Tibial artery (tissue), 4 donors: ENCODE data around the gene NKG7.

Experiments used
- DNase-seq, 2 donors: peaks; one replicate each; pipeline ENCODE4 v3.0.0-alpha.2; 2019
- H3K27ac ChIP-seq, 2 donors: fragments of 200-600 bp; sonication (generic) in 1 of 2; 1 replicate in 1 of 2; 2 replicates in 1 of 2; pipeline ENCODE4 v1.5.1; 2018 to 2019; ENCODE audit warnings: mild to moderate bottlenecking in 1 of 2
- H3K27me3 ChIP-seq, 2 donors: fragments of 200-600 bp; sonication (generic) in 1 of 2; one replicate each; pipeline versions ENCODE4 v1.5.1 to v1.6.0; 2016 to 2019
- H3K36me3 ChIP-seq, 3 donors: fragments of 200-600 bp; sonication (generic) in 2 of 3; one replicate each; pipeline ENCODE4 v1.5.1; 2016 to 2019; ENCODE audit warnings: mild to moderate bottlenecking in 2 of 3
- H3K4me1 ChIP-seq, 4 donors: fragments of 200-600 bp; sonication (generic) in 2 of 4; 1 replicate in 3 of 4; 2 replicates in 1 of 4; pipeline ENCODE4 v1.5.1; 2016 to 2019
- H3K4me3 ChIP-seq, 2 donors: fragments of 200-600 bp; sonication (generic) in 1 of 2; 1 replicate in 1 of 2; 2 replicates in 1 of 2; pipeline ENCODE4 v1.5.1; 2018 to 2019; ENCODE audit warnings: mild to moderate bottlenecking in 2 of 2
- H3K9me3 ChIP-seq, 3 donors: fragments of 200-600 bp; sonication (generic) in 1 of 3; one replicate each; pipeline ENCODE4 v1.5.1; 2016 to 2019
- intact Hi-C: fragments of 100-400 bp; cut with DNase I; formaldehyde crosslinking; loops from one replicate; pipeline ENCODE4 v1.15.0; 2023; ENCODE audit warnings: low total_unique reads
- TF ChIP-seq, protein P1 (sequence below), 2 experiments: fragments of 200-600 bp in 1 of 2; fragments of 450-650 bp in 1 of 2; IDR thresholded peaks; one replicate each; pipeline ENCODE4 v1.5.1; 2017 to 2019; ENCODE audit warnings: antibody characterized with exemption in 2 of 2, mild to moderate bottlenecking in 1 of 2, moderate library complexity in 1 of 2

The NKG7 gene

GRCh38 chr19:51394050-51394836 is 21.8 kb upstream of the NKG7 start:
- intact Hi-C loops, result no loop called here

DNA sequence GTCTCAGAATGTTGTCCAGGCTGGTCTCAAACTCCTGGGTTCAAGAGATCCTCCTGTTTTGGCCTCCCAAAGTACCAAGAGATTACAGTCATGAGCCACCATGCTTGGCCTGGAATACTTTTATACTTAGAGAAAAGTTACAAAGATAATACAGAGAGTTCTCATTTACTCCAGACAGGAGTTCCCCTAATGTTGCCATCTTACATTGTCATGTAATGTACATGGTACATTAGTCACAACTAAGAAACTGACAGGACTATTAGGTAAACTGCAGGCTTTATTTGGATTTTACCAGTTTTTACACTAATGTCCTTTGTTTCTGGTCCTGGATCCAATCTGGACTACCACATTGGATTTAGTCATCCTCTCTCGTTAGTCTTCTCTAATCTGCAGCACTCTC is 20.2 kb upstream of the NKG7 start:
- intact Hi-C loops, result no loop called here
- H3K36me3 ChIP-seq, result no peaks in the 10 kb centered on the region
- H3K27ac ChIP-seq, result no peak overlapping the region
- no peak overlapping the region for H3K4me3 ChIP-seq
- H3K9me3 ChIP-seq, result no peaks in the 10 kb centered on the region
- DNase-seq, result no peak
- H3K27me3 ChIP-seq, result peaks cover 0 to 25% of the 10 kb centered on the region in 2 donors
- H3K4me1 ChIP-seq, result peaks cover 0 to 11% (median 7%) of the 10 kb centered on the region in 4 donors
- TF ChIP-seq, protein P1, sequence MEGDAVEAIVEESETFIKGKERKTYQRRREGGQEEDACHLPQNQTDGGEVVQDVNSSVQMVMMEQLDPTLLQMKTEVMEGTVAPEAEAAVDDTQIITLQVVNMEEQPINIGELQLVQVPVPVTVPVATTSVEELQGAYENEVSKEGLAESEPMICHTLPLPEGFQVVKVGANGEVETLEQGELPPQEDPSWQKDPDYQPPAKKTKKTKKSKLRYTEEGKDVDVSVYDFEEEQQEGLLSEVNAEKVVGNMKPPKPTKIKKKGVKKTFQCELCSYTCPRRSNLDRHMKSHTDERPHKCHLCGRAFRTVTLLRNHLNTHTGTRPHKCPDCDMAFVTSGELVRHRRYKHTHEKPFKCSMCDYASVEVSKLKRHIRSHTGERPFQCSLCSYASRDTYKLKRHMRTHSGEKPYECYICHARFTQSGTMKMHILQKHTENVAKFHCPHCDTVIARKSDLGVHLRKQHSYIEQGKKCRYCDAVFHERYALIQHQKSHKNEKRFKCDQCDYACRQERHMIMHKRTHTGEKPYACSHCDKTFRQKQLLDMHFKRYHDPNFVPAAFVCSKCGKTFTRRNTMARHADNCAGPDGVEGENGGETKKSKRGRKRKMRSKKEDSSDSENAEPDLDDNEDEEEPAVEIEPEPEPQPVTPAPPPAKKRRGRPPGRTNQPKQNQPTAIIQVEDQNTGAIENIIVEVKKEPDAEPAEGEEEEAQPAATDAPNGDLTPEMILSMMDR (IDR thresholded peaks at IDR 0.05), result no peak

More at GRCh38 chr19:51394050-51394836, 21.8 kb upstream of the NKG7 start:
- Histone ChIP-seq H3K27ac (peak overlapping the region; percentile 65 to 75), H3K36me3 (no peaks in the 10 kb centered on the region), H3K9me3 (no peaks in the 10 kb centered on the region), H3K4me1 (peaks cover 0 to 11% (median 7%) of the 10 kb centered on the region in 4 donors), H3K4me3 (peak overlapping the region; percentile 35 to 43), H3K27me3 (peaks cover 0 to 13% of the 10 kb centered on the region in 2 donors)
- peak; percentile 93 to 94 for DNase-seq
- TF ChIP-seq, protein P1 (IDR thresholded peaks at IDR 0.05), result no peak

GRCh38 chr19:51391073-51391611 is 18.7 kb upstream of the NKG7 start:
- Histone ChIP-seq H3K4me1 (peaks cover 0 to 11% (median 7%) of the 10 kb centered on the region in 4 donors), H3K27ac (no peak overlapping the region), H3K4me3 (no peak overlapping the region), H3K9me3 (no peaks in the 10 kb centered on the region), H3K36me3 (no peaks in the 10 kb centered on the region), H3K27me3 (peaks cover 0 to 25% of the 10 kb centered on the region in 2 donors)
- TF ChIP-seq, protein P1 (IDR thresholded peaks at IDR 0.05), result no peak
- intact Hi-C loops, result no loop called here
- no peak for DNase-seq

- TF ChIP-seq, protein P1 (IDR thresholded peaks at IDR 0.05), result no peak
- Histone ChIP-seq H3K9me3 (no peaks in the 10 kb centered on the region), H3K27me3 (peaks cover 0 to 25% of the 10 kb centered on the region in 2 donors), H3K27ac (no peak overlapping the region), H3K4me3 (no peak overlapping the region), H3K4me1 (peaks cover 0 to 4% (median 2%) of the 10 kb centered on the region in 4 donors), H3K36me3 (no peaks in the 10 kb centered on the region)
- DNase-seq, result no peak
- intact Hi-C loops, result no loop called here
These were observed 16.7 kb upstream of the NKG7 start for GRCh38 chr19:51389143-51389542.

DNA sequence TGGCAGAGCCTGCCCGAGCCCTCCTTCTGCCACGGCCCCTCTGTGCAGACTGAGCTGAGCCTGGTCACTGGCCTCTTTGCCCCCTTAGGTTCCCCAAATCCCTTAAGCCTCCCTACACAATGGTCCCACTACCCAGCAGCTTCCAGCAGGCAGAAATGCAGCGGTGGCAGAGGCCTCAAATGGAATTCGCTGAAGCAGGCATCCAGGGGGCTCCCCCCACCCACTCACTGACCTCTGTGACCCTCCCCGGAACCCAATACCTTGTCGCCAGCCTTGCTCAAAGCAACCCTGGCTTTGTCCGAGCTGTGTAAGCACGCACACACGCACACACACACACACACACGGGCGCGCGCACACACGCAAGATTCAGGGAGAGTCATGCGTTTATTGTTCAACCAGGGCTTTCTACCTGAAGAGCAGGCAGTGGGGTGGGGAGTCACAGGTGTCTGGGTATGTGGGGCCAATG is 15.5 kb upstream of the NKG7 start, which contains the start of gene LIM2:
LIM2 (minus strand) TSS at position 51 of the 466 bp plus-strand sequence. CDS start 531 bp downstream, outside the sequence.
- no peaks in the 10 kb centered on the region for H3K4me1 ChIP-seq
- H3K36me3 ChIP-seq, result no peaks in the 10 kb centered on the region
- no peak within 1 kb of the TSS for H3K4me3 ChIP-seq
- DNase-seq, result no peak
- intact Hi-C loops, result no loop called here
- H3K9me3 ChIP-seq, result no peaks in the 10 kb centered on the region
- H3K27ac ChIP-seq, result no peak within 1 kb of the TSS
- peaks cover 0 to 25% of the 10 kb centered on the region in 2 donors for H3K27me3 ChIP-seq
- TF ChIP-seq, protein P1 (IDR thresholded peaks at IDR 0.05), result no peak
